ENCODE measurements around the gene KIF26B.

KIF26B gene

GRCh38 chr1:245132771-245133170 lies 22.0 kb upstream of the KIF26B start:
- no peak for TF ChIP-seq CTCF (conservative IDR thresholded peaks at IDR 0.05; ENCODE audit: low read depth, low read length)
- no peak overlapping the region for H3K4me3 ChIP-seq (ENCODE audit: low read depth, low read length)
- DNase-seq (ENCODE audit: low read depth): no peak

GRCh38 chr1:245133995-245134715 lies 20.6 kb upstream of the KIF26B start:
- no peak for TF ChIP-seq CTCF (conservative IDR thresholded peaks at IDR 0.05; ENCODE audit: low read depth, low read length)
- H3K4me3 ChIP-seq (ENCODE audit: low read depth, low read length): no peak overlapping the region
- DNase-seq (ENCODE audit: low read depth): no peak

GRCh38 chr1:245142171-245142798 lies 12.5 kb upstream of the KIF26B start:
- no peak for DNase-seq (ENCODE audit: low read depth)
- H3K4me3 ChIP-seq (ENCODE audit: low read depth, low read length): no peak overlapping the region
- no peak for TF ChIP-seq CTCF (conservative IDR thresholded peaks at IDR 0.05; ENCODE audit: low read depth, low read length)

GRCh38 chr1:245142976-245143375 lies 11.8 kb upstream of the KIF26B start:
- DNase-seq (ENCODE audit: low read depth): no peak
- H3K4me3 ChIP-seq (ENCODE audit: low read depth, low read length): no peak overlapping the region
- TF ChIP-seq CTCF (conservative IDR thresholded peaks at IDR 0.05; ENCODE audit: low read depth, low read length): no peak

- no peak overlapping the region for H3K4me3 ChIP-seq (ENCODE audit: low read depth, low read length)
- no peak for DNase-seq (ENCODE audit: low read depth)
- no peak for TF ChIP-seq CTCF (conservative IDR thresholded peaks at IDR 0.05; ENCODE audit: low read depth, low read length)
These were observed 10.9 kb upstream of the KIF26B start for GRCh38 chr1:245143849-245144248.

GRCh38 chr1:245148069-245148468 lies 6.7 kb upstream of the KIF26B start:
- no peak for TF ChIP-seq CTCF (conservative IDR thresholded peaks at IDR 0.05; ENCODE audit: low read depth, low read length)
- H3K4me3 ChIP-seq (ENCODE audit: low read depth, low read length): no peak overlapping the region
- DNase-seq (ENCODE audit: low read depth): no peak

- no peak for TF ChIP-seq CTCF (conservative IDR thresholded peaks at IDR 0.05; ENCODE audit: low read depth, low read length)
- H3K4me3 ChIP-seq (ENCODE audit: low read depth, low read length): no peak overlapping the region
- no peak for DNase-seq (ENCODE audit: low read depth)
These were observed 5.9 kb upstream of the KIF26B start for GRCh38 chr1:245148861-245149260.
